DMS153 treated with DMSO at 0.1 percent for 48 hours (cell line): ENCODE results near the gene GARRE1.
"Not testable (repeated sequence)": the region's sequence is repeated elsewhere in the genome, so short reads cannot be mapped to it uniquely, and the experiment has no call there.

Experiments used
- DNase-seq: peaks from one replicate; lab custom pipeline; 2025; ENCODE audit not compliant: unreplicated experiment; lab: John Stamatoyannopoulos, UW

The GARRE1 gene, protein sequence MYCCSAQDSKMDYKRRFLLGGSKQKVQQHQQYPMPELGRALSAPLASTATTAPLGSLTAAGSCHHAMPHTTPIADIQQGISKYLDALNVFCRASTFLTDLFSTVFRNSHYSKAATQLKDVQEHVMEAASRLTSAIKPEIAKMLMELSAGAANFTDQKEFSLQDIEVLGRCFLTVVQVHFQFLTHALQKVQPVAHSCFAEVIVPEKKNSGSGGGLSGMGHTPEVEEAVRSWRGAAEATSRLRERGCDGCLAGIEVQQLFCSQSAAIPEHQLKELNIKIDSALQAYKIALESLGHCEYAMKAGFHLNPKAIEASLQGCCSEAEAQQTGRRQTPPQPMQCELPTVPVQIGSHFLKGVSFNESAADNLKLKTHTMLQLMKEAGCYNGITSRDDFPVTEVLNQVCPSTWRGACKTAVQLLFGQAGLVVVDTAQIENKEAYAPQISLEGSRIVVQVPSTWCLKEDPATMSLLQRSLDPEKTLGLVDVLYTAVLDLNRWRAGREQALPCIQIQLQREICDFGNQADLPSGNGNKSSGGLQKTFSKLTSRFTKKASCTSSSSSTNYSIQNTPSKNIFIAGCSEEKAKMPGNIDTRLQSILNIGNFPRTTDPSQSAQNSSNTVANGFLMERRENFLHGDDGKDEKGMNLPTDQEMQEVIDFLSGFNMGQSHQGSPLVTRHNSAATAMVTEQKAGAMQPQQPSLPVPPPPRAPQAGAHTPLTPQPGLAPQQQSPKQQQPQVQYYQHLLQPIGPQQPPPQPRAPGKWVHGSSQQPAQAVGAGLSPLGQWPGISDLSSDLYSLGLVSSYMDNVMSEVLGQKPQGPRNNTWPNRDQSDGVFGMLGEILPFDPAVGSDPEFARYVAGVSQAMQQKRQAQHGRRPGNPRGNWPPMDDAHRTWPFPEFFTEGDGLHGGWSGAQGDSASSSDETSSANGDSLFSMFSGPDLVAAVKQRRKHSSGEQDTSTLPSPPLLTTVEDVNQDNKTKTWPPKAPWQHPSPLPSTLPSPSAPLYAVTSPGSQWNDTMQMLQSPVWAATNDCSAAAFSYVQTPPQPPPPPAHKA (N-terminal part only)

DNA sequence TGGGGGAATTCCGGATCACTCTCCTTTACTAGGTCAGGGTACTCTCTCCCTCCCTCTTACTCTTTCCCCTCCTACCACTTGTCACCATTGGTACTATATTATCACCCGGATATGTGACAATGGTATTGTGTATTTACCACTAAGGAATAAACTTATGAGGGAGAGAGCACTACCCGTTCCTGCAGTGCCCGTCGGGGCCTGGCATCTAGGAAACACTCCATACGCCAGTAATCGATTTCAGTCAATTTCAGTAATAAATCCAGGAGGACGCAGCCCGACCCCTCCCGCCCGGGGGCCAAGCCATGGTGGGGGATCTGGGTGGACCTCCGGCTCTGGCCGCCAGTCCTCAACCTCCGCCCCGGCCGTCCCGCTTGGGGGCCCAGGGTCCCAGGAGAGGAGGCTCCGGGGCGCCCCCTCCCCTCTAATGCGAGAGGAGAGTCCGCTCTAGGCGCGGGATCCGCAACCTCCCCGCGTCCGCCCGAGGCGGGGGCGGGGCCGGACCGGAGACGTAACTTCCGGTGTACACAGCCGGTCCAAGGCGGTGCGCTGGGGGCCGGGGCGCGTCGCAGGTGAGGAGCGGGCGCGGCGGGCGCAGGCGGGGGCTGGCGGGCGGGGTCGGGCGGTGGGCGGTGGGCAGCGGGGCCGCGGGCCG is at the start of gene GARRE1:
Gene GARRE1, plus strand, starts transcription at position 509 of the 652 bp plus-strand sequence. CDS start 45,920 bp downstream, outside the sequence.
- DNase-seq: peak; percentile 44

DNA sequence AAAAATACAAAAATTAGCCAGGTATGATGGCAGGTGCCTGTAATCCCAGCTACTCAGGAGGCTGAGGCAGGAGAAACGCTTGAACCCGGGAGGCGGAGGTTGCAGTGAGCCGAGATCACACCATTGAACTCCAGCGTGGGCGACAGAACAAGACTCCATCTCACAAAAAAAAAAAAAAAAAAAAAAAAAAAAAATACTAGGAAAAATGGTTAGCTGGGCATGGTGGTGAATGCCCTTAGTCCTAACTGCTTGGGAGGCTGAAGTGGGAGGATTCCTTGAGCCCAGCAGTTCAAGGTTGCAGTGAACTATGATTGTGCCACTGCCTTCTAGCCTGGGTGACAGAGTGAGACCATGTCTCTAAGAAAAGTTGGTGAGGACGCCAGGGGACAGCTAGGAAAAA is 49.0 kb upstream of the GARRE1 start:
- not testable (repeated sequence) for DNase-seq

DNA sequence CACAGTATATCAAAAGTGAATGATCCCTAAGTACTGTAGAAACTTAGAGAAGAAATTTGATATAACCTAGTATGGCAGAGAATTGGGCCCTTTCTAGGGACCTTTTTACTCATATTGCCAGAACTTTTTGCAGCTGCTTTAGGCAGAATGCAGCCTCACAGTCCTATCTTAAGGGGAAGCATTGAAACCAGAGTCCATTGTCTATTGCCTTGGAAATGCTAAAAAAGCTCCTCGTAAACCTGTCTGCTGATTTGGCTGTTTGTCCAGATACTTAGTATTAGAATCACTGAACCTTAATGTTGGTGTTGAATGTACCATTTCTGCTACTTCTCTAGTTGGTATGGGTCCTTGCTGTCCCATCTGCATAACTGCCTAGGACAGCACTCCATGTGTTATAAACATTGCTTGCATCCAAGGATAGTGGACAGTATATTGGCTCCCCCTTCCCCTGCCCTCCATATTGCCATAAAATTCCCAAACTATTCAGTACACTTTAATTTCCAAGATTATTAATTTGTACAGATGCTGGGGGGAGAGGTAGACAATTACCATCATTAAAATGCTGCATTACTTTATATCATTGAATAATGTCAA is 46.0 kb upstream of the GARRE1 start:
- DNase-seq: no peak

DNA sequence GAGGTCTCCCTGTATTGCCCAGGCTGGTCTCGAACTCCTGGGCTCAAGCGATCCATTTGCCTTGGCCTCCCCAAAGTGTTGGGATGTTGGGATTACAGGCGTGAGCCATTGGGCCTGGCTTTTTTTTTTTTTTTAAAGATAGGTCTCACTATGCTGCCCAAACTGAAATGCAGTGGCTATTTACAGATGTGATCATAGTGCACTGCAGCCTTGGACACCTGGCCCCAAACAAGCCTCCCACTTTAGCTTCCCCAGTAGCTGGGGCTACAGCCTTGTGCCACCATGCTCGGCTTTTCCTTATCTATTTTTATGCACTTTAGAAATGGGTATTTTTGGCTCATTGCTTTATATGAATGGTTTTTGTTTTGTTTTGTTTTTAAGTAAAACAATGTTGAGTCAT is 44.6 kb upstream of the GARRE1 start:
- DNase-seq: no peak

DNA sequence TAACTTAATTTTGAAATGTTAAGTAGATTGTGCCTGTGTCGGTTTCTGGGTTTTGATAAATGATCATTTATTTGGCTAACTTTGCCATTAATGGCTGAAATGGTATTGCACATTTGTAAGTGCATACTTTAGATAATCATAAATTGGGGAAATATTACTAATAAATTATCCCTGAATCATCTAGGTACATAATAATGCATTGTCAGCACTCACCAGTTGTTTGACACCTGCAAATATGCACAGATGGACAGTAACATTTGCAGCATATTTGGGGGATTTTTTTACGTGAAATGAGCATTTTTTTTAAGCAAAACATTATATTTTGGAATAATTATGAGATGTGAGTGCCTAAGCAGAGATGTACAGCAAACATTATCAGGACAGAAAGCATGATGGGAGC is 41.1 kb upstream of the GARRE1 start:
- DNase-seq: no peak

DNA sequence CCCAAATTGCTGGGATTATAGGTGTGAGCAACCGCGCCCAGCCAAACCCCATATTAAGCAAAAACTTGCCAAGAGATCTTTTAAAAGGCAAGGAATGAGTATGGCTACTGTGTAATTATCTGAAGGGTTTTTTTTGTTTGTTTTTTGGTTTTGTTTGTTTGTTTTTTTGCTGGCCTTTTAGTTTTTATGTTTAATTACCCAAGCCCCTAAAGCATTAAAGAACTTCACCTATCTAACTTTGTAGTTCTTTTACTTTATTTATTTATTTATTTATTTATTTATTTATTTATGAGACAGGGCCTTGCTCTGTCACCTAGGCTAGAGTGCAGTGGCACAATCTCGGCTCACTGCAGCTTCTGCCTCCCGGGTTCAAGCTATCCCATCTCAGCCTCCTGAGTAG is 40.3 kb upstream of the GARRE1 start:
- no peak for DNase-seq

DNA sequence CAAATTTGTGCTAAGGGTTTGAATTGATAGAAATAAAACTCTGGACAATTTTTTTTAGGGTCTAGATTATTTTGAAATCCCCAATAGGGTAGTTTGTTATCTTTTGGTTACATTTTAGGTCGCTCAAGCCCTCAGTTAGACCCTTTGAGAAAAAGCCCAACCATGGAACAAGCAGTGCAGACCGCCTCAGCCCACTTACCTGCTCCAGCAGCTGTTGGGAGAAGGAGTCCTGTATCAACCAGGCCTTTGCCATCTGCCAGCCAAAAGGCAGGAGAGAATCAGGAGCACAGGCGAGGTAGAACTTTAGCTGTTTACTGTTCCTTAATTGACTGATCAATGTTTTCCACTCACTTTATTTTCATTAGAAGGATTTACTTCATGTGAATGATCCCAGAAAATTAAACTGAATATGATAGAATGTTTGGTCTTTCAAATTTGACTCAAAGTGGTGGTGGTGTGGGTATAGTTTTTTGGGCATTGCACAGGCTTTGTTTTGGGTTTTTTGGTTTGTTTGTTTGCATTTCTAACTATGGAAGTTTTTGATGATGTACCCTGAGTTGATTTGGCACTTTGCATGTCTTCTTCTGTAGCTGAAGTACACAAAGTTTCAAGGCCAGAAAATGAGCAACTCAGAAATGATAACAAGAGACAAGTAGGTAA is 39.2 kb upstream of the GARRE1 start:
- no peak for DNase-seq

DNA sequence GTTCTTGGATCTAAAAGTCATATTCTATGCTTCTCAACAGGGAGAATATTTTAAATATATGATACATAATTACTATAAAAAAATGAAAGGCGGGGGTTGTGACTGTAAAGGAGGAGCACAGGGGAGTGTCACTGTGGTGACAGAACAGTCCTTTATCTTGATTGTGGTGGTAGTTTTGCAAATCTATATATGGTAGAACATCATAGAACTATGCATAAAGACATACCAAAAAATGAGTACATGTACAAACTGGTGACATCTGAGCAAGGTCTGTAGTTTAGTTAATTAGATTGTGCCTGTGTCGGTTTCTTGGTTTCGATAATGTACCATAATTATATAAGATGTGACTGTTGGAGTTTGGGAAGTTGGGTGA is 38.7 kb upstream of the GARRE1 start:
- DNase-seq: no peak

DNA sequence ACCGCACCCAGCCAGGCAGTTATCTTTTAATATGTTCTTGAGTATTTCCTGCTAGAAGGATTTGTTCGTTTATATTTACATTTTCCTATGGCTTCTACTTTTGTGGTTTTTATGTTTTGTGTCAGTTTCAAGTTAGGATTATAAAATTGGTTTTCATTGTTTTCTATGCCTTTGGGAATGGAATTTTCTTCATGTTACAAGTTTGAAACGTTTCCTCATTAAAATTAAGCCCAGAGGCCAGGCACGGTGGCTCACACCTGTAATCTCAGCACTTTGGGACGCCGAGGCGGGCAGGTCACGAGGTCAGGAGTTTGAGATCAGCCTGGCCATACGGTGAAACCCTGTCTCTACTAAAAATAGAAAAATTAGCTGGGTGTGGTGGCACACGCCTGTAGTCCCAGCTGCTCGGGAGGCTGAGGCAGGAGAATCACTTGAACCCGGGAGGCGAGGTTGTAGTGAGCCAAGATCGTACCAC is 37.6 kb upstream of the GARRE1 start:
- not testable (repeated sequence) for DNase-seq

DNA sequence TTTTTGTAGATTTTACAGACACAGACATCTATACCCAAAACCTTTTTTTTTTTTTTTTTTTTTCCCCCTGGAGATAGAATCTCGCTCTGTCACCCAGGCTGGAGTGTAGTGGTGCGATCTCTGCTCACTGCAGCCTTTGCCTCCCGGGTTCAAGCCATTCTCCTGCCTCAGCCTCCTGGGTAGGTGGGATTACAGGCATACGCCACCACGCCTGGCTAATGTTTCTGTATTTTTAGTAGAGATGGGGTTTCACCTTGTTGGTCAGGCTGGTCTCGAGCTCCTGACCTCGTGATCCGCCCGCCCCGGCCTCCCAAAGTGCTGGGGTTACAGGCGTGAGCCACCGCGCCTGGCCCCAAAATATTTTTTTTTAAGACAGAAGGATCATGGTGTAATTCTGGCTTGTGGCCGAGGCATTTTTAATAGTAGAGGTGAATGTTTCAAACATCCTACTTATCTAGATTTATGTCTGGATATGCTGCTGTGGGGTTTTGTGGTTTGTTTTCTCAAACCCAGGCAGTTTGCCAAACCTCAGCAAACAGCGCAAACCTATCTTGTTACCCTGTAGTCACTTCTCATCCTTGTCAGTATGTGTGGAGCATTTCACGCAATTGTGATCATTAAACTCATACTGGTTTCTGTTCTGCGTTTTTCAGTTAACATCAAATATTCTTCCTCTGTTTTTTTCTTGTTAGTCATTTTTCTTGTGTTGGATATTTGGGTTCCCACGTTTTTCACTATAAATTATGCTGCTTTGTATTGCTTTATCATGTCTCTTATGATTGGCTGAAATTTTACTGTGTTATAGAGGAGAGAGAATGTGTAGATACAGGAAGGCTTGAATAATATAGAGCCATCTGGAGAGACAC is 36.2 kb upstream of the GARRE1 start:
- DNase-seq: peak; percentile 88

DNA sequence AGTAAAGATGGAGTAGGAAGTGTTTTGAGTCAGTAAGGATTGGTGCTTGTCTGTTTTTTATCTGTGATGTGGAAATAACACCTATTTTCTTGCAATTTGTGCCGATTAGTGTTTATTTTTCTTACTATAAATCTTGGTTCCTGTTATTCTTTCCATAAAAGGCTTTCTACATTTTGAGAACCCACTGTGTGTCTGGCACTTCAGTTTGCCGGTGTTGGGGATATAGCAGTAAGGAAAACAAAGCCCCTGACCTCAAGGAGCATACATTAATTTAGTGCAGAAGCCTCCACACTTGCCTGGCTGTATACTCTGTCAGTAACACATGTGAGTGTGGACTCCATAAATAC is 35.6 kb upstream of the GARRE1 start:
- DNase-seq: no peak

DNA sequence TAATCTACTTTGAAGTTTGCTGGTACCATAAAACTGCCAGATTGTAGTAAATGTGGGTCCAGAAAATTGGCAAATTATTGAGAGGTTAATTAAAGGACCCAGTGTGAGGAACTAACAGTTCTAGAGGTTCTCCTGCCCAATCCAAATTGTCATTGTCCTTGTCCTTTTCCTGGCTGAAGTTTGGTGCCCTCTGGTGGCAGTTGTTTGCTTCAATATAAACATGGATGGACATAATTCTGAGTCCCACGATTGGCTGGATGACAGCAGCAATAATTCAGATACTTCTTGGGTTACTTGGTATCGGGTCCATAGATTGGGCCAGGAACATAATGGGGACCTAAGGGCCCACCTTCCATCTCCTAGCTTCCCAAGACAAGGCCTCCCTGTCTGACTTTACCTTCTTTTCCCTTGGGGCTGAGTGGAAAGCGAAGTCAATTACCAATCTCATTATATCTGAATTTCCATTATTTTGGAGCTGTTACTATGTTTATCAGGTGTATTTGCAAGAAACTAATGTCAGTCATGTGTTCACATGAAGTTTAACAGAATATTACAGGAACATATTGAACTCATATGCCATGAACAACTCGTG is 33.8 kb upstream of the GARRE1 start:
- DNase-seq: peak; percentile 23

DNA sequence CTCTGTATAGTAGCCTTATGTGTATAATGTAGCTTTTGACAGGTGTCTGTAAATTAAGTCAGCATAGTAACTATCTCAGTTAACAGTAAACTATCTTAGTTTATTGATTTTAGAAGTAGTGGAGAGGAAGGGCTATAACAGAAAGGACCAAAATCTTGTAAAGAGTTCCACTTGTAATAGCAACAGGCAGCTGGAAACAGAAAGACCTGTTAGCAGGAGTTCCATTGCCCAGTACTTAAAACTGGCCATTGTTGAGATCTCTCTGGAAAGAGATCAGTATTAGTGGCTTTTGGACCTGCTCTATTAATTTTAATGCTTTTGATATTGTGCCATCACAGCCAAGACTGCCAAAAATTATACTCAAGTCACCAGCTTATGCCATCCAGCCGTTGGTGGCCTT is 32.0 kb upstream of the GARRE1 start:
- DNase-seq: no peak

DNA sequence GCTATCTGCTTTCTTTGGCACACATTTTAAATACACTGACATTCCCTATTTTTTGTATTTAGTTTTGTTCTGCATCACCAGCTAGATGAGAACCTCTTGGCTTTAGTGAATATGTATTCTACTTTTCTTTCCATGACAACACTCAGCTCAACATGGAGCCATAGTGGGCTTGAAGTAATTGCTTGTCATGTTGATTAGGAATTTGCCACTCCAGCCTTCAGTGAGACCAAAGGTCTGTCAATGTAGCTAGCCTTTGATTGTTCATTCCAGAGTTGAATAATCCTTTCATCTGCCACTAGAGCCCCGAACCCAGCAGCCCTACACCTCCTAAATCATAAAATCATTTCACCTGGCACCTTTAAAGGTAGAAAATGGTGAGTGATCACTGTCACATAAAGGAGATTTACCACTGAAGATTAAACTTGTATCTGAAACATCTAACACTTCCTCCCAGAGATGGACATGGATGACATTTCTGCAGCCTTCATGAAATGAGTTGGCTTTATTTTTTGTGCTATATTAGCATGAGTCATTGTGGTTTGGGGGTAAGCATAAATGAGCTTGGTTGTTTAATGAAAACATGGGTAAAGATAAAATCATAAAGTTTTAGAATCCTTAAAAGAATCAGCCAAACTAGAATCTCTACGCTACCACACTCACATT is 29.2 kb upstream of the GARRE1 start:
- no peak for DNase-seq

DNA sequence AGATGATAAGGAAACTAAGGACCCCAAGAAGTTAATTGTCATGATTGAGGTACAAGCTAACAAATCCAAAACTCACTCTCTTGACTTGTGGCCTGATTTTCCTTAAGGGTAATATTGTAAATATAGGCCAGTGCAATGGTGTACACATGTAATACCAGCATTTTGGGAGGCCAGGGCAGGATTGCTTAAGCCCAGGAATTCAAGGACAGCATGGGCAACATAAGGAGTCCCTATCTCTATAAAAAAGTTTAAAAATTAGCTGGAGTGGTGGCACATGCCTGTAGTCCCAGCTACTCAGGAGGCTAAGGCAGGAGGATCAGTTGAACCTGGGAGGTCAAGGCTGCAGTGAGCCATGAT is 28.7 kb upstream of the GARRE1 start:
- no peak for DNase-seq

DNA sequence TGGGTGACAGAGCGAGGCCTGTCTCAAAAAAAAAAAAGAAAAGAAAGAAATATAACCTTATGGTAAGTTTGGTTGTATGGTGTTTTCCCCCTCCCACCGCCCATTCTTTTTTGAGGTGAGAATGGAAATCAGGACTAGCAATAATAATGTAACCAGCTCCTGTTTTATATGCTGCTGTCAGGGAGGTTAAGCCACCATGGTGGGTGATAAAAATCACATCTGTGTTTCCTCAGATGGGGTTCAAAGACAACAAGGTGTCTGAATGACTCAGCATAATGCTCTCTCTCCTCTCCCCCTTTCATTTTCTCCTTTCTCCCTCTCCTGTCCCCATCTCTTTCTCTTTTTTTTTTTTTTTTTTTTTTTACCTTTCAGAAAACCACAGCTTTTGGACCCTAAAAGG is 28.3 kb upstream of the GARRE1 start:
- no peak for DNase-seq

DNA sequence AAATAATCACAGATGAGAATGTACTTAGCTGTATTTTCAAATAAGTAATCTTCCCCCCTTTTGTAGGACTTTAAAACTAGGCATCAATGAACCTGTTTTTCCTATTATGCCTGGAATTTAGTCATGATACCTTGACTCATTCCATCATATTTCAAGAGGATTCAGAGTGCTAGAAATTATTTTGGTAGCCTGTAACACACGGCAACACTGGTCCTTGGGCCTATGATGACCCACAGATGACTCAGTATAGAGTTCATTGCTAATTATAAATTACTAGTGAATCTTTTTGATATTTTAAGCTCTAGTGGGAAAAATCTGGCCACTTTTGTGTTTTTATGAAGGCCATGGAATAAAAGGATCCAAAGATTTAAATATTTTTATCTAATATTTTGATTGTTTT is 26.0 kb upstream of the GARRE1 start:
- no peak for DNase-seq

DNA sequence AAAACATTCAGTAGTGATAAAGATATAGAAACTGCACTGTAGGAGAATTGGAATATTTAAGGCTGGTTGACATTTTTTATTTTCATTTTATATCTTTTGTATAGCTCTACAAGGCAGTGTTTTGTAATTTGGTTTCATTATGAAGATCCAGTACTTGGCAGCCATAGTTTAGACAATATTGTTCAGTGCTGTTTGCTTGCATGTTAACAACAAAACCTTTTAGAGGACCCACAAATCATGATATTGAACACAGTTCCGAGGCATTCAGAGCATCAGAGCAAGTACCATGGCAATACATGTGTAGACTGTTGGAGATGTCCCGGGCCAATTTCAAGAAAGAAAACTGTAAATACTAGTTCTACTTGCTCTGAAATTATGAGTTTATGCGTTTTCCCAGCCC is 25.6 kb upstream of the GARRE1 start:
- DNase-seq: no peak

DNA sequence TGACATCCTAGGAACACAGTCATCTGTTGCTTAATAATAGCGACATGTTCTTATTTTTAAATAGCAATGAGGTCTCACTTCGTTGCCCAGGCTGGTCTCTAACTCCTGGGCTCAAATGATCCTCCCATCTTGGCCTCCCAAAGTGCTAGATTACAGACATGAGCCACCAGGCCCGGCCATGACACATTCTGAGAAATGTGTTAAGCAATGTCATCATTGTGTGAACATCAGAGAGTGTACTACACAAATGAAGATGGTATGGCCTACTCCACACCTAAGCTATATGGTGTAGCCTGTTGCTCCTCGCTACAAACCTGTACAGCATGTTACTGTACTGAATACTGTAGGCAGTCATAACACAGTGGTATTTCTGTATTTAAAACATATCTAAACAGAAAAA is 24.6 kb upstream of the GARRE1 start:
- no peak for DNase-seq
